ENCODE results near the gene PEX11A.

Gene PEX11A

GRCh38 chr15:89679212-89679611 lies 11.3 kb downstream of the PEX11A start, which contains the start of gene PLIN1:
Gene PLIN1 (minus strand): TSS chr15:89679367. CDS start chr15:89677489, 1,878 bp downstream.
- H3K4me3 ChIP-seq (replicated peaks; ENCODE audit: low read depth, low read length), result no peak within 1 kb of the TSS
- DNase-seq (ENCODE audit: low read depth), result no peak
- no peak for TF ChIP-seq CTCF (IDR thresholded peaks at IDR 0.05; ENCODE audit: low read length, missing control alignments)

GRCh38 chr15:89677381-89677780 lies 13.2 kb downstream of the PEX11A start:
- H3K4me3 ChIP-seq (replicated peaks; ENCODE audit: low read depth, low read length), result no peak overlapping the region
- TF ChIP-seq CTCF (IDR thresholded peaks at IDR 0.05; ENCODE audit: low read length, missing control alignments), result no peak
- no peak for DNase-seq (ENCODE audit: low read depth)

- DNase-seq (ENCODE audit: low read depth), result no peak
- no peak overlapping the region for H3K4me3 ChIP-seq (replicated peaks; ENCODE audit: low read depth, low read length)
- no peak for TF ChIP-seq CTCF (IDR thresholded peaks at IDR 0.05; ENCODE audit: low read length, missing control alignments)
Observed at GRCh38 chr15:89675606-89676005, 14.9 kb downstream of the PEX11A start.

GRCh38 chr15:89674526-89674925 lies 16.0 kb downstream of the PEX11A start:
- no peak for DNase-seq (ENCODE audit: low read depth)
- TF ChIP-seq CTCF (IDR thresholded peaks at IDR 0.05; ENCODE audit: low read length, missing control alignments), result no peak

GRCh38 chr15:89673165-89673512 lies 17.4 kb downstream of the PEX11A start:
- peak; percentile 31 for DNase-seq (ENCODE audit: low read depth)
- H3K4me3 ChIP-seq (replicated peaks; ENCODE audit: low read depth, low read length), result no peak overlapping the region
- peak; percentile 43 for TF ChIP-seq CTCF (IDR thresholded peaks at IDR 0.05; ENCODE audit: low read length, missing control alignments)

More at GRCh38 chr15:89674526-89674925, 16.0 kb downstream of the PEX11A start:
- no peak overlapping the region for H3K4me3 ChIP-seq (replicated peaks; ENCODE audit: low read depth, low read length)

- no peak for TF ChIP-seq CTCF (IDR thresholded peaks at IDR 0.05; ENCODE audit: low read length, missing control alignments)
- peak; percentile 60 for DNase-seq (ENCODE audit: low read depth)
- no peak overlapping the region for H3K4me3 ChIP-seq (replicated peaks; ENCODE audit: low read depth, low read length)
Observed at GRCh38 chr15:89672221-89673164, 18.1 kb downstream of the PEX11A start.
